Measurements from ENCODE around the gene TAF15. TPM values are rescaled to one million over a fixed set of nuclear protein-coding genes. Genes with fewer than 3 reads are reported as not detected.

TAF15 gene
- polyA plus RNA-seq, 10 donors = 94.1 to 155 (median 124) TPM

- DNase-seq = no peak
Measured at GRCh38 chr17:35870906-35871819, 61.9 kb downstream of the TAF15 start.

- DNase-seq = no peak
Measured at GRCh38 chr17:35872196-35872980, 63.1 kb downstream of the TAF15 start.

- DNase-seq = no peak
Measured at GRCh38 chr17:35875072-35875799, 66.0 kb downstream of the TAF15 start.

DNA sequence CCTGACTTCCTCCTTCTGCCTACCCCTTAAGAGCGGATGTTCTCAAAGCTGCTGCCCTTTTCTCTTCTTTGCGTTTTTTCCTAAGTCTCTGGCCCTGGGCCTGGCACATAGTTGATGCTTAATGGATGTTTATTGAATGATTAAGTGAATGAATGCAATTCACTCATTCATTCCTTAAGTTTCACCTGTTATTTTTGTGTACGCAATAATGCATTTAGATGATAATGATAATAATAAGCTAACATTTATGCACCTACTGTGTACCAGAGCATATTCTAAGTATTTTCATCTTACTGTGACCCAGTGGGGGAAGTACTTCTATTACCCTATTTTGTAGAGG lies 66.5 kb downstream of the TAF15 start:
- no peak for DNase-seq

- no peak for DNase-seq
Measured at GRCh38 chr17:35876534-35876933, 67.2 kb downstream of the TAF15 start.

GRCh38 chr17:35877345-35878029 lies 68.2 kb downstream of the TAF15 start:
- no peak for DNase-seq

GRCh38 chr17:35878361-35878760 lies 69.1 kb downstream of the TAF15 start:
- DNase-seq = no peak

GRCh38 chr17:35879773-35880654 lies 70.7 kb downstream of the TAF15 start, which contains the start of gene CCL5:
Gene CCL5 (minus strand): TSS chr17:35880360.
- peak in 2 of 3 donors; percentile 16 to 23 for DNase-seq

DNA sequence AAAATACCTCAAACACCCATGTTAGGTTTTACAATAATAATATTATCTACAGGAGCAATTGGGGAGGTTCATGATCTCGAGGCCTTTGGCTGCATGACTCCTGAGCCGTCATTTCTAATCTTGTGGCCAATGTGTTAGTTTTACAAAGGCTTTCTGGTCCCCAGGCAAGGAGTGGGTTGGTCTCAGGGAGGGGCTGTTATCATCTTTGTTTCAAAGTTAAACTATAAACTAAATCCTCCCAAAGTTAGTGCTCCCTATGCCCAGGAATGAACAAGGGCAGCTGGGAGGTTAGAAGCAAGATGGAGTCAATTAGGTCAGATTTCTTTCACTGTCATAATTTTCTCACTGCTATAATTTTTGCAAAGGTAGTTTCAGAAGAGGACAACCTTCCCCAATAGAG lies 80.0 kb downstream of the TAF15 start:
- no peak for DNase-seq

DNA sequence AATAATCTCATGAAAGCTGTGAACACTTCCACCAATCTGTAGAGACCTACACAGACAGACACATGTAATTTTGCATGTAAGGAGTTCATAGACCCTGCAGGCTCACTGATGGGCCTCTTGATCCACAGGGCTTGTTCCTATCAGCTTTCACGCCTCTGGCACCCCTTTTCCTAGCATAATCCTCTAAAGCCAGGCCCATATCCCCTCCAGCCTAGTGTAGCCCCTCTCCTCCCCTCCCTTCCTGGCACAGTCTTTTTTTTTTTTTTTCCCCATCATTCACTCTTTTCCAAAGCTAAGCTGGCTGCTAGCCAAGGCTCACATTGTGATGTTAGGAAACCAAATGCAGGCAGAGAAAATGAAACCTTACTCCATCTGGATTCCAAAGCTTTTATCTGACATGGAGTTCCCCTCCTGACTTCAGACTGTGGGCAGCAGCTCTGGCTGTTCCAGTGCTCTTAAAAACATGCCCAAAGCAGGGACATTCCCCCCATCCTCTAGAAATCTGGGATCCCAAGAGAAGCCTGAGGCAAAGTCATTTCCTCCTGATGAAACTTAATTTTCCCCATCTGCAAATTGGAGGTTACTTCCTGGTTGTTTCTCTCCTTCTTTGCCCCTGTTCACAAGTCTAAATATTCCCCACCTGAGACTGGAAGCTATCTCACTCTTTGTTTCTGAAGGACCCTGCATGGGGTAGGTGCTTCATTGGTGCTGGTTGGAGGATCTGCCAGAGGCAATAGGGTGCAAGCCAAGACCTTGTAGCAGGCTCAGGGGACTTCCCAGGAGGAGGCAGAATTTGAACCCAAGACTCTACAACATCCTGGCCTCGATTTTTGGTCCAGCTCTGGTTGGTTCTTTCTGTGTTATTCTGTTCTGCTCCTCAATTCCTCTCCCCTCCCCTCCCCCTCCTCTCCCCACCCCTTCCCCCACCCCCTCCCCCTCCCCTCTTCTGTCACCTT lies 80.8 kb downstream of the TAF15 start:
- DNase-seq = peak; percentile 19 to 52 (median 22)

GRCh38 chr17:35890774-35891155 lies 81.5 kb downstream of the TAF15 start:
- no peak for DNase-seq

- no peak for DNase-seq
Measured at GRCh38 chr17:35891269-35891668, 82.0 kb downstream of the TAF15 start.

GRCh38 chr17:35892091-35893035 lies 83.1 kb downstream of the TAF15 start:
- DNase-seq = no peak

GRCh38 chr17:35893751-35894150 lies 84.5 kb downstream of the TAF15 start:
- no peak for DNase-seq

- no peak for DNase-seq
Measured at GRCh38 chr17:35894206-35894605, 84.9 kb downstream of the TAF15 start.

GRCh38 chr17:35895636-35896587 lies 86.6 kb downstream of the TAF15 start:
- no peak for DNase-seq

Measured in muscle of back (tissue), 11 donors.